ENCODE results near the gene INTS1.
A peak's percentile ranks its signal among the peaks of the same experiment; 100 is the strongest.
"Not testable (repeated sequence)": the region's sequence is repeated elsewhere in the genome, so short reads cannot be mapped to it uniquely, and the experiment has no call there.

The INTS1 gene

DNA sequence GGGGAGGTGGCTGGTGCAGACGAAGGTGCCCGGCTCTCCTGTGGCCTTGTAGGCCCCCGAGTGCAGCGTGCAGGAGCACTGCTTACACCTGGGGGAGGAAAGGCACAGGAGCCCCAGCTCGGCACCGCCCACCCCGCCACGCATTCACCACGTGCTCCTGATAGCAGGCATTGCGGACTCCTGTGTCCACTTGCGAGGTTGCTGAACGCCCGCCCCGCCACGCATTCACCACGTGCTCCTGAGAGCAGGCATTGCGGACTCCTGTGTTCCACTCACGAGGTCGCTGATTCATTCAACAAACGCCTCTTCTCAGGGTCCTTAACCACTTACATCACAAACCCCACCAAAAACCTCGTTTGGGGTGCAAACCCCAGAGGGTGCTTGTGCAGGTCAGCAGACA lies 58.8 kb downstream of the INTS1 start:
- DNase-seq (ENCODE audit: low read depth), result no peak

DNA sequence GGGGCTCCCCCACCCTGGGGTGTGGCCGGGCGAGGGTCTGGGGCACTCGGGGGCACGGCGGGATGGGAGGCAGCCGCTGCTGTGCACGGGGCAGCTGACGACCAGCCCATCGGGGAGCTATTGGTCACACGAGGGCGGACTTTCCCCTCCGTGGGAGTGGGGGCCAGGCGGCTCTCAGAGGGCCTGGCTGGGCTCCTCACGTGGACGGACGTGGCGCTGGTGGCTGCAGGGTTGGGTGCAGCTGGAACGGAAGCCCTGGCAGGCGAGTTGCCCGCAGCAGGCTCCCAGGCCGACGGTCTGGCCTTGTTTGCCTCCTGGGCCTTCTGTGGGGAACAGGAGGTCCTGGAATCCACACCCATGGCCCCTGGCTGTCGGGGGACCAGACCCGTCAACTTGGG lies 59.3 kb downstream of the INTS1 start:
- no peak for DNase-seq (ENCODE audit: low read depth)

DNA sequence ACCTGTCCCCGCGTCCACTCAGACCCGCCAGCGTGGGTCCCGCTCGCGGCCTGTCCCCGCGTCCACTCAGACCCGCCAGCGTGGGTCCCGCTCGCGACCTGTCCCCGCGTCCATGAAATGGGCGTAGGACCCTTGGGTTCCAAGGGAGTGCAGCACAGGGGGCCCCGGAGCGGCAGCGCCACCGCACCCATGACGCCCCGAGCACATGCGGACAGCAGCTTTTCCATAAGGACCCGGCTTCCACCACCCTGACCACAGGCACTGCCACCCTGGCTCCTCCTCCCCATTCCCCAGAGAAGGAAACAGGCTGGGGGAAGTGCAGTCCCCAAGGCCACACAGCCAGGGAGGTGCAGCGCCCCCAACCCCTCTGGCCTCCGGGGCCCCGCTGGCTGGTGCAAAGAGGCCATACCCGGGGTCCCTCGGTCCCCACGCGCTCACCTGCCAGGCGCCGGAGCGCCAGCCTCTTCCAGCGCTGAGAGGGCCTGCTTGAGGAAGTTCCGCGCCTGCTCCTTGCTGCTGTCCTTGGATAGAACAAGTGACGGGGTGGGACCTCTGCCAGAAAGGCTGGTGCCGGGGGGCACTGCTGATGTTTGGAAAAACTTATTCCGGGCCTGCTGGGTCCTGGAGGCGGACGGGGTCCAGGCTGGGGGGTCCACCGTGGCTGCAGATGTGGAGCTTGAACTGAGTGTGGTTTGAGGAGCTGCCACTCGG lies 59.8 kb downstream of the INTS1 start:
- DNase-seq (ENCODE audit: low read depth), result no peak

DNA sequence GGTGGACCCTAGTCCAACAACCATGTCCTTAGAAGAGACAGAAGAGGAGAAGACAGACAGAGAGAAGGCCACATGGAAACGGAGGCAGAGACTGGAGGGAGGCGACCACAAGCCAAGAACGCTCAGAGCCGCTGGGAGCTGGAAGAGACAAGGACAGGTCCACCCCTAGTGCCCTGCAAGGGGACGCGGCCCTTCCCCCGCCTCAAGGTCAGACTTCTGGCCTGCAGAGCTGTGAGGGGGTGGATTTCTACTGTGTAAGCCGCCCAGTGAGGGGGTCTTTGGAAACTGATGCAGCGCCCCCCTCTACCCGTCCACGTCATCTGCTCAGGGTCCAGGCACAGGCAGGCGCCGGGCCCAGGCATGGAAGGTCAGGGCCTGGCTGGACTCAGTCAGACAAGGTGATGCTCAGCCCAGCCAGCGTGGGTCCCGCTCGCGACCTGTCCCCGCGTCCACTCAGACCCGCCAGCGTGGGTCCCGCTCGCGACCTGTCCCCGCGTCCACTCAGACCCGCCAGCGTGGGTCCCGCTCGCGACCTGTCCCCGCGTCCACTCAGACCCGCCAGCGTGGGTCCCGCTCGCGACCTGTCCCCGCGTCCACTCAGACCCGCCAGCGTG lies 60.5 kb downstream of the INTS1 start:
- not testable (repeated sequence) for DNase-seq (ENCODE audit: low read depth)

DNA sequence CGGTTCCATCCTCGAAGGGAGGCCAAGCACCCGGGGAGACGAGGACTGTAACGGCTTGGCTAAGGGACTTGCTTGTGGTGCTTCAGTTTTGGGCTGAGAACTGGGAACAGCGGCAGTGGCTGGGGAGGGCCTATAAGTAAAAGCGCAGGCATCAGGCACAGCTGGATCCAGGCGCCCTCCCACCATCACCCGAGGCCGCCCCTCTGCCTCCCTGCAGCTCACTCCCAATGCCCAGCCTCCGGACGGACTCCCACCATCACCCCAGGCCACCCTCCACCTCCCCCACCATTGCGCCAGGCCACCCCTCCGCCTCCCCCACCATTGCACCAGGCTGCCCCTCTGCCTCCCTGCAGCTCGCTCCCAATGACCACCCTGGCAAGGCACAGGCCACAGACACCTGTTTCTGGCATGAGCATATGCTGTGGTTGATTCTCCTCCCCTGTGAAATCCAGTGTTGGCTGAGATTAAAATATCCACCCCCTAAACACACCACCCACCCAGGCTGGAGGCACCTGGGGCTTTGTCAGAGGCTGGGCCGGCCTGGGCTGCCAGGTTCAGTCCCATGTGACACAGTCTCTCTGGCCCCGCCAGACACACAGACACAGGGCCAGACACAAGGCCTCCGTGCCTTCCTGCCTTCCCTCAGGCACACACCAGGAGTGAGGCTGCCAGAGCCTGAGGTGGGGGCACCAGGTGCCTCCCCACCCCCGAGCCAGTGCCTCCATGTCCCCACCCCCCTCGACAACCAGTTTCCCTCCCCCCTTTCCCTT lies 61.6 kb downstream of the INTS1 start:
- no peak for DNase-seq (ENCODE audit: low read depth)

DNA sequence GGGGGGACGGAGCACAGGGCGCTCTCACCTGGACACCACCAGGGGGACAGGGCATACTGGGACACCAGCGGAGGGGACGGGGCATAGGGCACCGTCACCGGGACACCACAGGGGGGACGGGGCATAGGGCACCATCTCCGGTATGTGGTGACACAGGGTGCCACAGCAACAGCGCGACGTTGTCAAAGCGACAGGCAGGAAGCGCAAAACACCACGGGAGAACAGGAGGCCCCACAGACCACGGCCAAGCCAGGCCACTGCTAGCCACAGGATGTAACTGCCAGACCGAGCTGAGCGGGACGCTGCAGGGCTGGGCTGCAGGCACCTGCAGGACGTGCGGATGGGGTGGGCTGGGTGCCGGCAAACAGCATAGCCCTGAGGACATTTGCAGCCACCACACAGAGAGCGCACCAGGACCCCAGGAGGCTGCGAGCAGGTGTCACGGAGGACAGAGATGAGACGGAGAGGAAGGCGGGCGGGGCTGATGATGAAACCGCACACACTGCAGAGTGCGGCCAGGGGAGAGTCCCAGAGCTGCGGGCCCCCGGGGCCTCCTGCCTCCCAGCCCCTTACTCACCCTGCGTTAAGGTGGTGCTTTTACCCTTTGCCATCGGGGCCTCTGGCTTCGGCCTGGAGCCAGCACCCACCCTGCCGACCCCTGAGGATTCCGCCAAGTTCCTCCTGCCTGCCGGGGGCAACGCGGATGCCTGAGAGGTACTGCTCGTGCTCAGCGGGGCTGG lies 62.4 kb downstream of the INTS1 start:
- DNase-seq (ENCODE audit: low read depth), result no peak

DNA sequence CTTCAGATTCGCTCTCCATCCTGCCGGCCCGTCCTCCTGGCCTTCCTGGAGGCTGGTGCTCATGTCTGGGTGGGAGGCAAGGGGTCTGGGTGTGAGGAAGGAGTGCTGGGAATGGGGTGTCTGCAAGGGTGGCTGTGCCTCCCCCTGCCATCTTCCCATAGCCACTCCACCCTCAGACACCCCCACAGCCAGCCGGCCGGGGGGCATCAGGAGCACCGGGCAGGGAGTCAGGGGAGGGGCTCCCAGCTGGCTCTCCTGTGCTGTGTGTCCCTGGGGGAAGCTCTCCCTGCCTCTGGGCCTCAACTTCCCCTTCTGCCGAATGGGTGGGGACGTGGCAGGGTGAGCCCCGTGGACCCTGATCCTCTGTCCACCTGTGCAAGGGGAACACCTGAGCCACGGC lies 63.6 kb downstream of the INTS1 start:
- DNase-seq (ENCODE audit: low read depth), result no peak

DNA sequence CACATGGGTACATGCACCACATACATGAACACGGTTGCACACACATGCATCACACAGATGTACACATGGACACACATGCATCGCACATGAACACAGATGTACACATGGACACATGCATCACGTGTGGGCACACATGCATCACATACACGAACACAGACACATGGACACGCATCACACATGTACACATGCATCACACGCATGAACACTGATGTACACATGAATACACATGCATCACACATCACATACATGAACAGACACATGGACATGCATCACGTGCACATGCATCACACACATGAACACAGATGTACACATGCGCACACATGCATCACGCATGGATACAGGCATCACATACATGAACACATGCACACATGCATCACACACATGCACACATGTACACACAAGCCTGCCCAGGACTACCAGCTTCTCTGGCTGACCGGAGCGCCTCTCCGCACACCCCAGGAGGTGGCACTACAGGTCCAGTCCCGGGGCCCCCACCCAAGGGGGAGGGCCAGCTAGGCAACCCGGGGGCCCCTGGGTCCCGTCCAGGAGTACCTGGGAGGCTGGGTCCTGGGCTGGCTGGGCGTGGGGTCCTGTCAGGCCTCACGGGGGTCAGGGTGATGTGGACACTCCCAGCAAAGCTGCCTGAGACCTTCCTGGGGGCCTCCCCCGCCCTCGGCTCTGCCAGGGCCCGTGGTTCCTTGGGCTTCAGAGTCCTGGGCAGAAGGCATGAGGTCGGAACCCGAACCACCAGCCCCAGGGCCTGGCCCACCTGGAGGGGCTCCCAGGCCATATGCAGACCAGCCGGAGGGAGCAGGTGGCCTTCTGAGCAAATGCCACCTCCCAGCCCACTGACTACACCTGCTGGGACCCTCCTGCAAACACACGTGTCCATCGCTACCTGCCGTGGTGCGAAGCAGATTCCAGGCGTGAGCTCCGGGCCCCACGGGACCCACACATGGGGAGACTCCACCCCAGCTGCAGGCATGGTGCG lies 64.5 kb downstream of the INTS1 start:
- no peak for DNase-seq (ENCODE audit: low read depth)

DNA sequence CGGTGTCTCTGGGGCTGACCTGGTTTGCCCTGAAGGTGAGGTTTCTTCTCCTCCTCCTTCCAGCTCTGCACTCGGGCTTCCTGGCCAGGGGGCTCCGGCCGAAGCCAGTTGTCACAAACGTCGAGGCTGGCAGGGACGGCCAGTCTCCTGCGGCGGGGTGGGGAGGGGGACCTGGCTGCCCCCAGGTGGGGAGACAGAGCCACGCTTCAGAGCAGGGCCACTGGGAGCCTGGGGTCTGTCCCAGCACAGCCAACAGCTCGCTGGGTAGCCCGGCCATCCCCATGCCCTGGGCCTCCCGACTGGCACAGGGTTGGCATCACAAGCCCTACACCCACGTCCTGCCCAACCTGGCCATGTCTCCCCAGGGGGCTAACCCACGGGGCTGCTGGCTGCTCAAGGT lies 65.4 kb downstream of the INTS1 start:
- no peak for DNase-seq (ENCODE audit: low read depth)

DNA sequence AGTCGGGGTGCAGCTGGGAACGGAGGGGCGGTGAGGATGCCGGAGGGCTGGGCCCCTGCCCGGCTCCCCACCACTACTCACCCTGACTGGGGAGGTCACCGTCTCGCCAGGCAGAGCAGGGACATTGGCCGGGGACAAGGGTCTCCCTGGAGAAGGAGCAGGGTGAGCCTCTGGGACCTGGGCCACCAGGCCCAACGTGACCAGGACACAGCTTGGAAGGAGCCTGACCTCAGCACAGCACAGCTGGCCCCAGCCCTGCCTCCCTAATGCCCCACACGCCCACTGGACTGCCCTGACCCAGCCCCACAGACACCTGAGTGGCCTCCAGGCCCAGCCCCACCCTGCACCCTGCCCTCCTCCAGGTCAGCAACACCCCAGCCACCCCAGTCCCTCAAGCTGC lies 66.0 kb downstream of the INTS1 start:
- no peak for DNase-seq (ENCODE audit: low read depth)

DNA sequence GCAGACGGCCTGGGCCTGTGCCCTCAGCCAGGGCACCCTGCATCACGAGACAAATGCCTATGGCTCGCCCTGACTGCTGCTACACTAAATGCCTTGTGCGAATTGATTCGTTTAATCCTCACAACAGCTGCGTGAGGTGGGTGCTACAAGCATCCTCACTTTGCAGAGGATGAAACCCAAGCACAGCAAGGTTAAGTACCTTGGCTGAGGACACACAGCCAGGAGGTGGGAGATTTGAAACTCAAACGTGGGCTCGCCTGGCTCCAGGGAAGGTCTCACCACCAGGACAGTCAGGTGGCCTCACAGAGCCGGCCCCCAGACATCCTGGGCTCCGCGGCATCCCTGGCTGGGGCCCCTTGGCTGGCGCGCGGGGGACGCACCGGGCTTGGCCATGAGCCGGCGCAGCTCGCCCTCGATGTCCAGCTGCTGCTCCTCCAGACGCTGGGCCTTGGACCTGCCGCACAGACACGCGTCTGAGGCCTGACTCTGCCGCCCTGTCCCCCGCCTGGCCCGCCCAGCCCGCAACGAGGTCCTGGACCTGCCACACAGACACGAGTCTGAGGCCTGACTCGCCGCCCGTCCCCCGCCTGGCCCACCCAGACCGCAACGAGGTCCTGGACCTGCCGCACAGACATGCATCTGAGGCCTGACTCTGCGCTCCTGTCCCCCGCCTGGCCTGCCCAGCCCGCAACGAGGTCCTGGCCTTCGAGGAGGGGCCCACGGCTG lies 66.9 kb downstream of the INTS1 start:
- no peak for DNase-seq (ENCODE audit: low read depth)

DNA sequence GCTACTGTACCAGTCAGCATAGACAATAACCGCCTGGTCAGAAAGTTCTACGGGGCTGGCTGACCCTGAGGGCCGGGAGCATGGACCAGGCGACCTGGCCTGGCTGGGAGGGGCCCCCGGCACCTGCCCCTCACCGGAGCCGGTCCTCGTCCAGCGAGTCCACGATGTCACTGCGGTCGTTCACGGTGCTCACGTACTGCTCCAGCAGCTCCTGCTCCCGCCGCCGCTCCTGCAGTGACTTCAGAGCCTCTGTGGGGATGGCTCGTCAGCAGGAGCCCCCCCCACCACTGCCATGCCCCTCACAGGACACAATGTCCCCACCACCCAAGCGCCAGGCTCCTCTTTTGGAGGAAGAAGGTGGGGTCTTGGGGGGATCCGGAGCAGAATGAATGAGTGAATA lies 67.6 kb downstream of the INTS1 start:
- DNase-seq (ENCODE audit: low read depth), result no peak

DNA sequence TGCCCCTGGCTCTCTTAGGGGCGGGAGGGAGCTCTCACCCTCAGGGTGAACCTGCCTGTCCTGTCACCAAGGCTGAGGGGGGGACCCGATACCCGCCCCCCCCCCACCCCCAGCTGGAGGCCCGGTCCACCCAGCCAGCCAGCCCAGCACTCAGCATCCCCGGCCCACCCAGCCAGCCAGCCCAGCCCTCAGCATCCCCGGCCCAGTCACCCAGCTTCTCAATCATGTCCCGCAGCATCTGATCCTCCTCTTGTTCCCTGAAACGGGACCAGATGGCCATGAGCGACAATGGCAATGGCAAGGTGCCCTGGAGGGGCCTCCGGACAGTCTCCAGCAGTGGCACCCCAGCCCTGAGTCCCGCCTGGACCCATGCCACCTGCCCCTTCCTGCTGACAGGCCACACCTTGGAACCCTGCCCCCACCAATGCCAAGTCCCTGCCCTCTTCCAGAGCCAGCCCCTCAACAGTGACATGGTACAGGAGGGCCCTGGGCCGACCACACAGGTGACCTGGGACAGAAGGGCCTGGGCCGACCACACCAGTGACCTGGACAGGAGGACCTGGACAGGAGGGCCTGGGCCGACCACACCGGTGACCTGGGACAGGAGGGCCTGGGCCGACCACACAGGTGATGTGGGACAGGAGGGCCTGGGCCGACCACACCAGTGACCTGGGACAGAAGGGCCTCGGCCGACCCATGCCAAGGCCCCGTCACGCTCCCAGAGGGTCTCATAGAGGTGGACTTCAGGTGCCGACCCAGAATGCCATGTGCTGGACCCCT lies 69.1 kb downstream of the INTS1 start:
- DNase-seq (ENCODE audit: low read depth), result no peak

DNA sequence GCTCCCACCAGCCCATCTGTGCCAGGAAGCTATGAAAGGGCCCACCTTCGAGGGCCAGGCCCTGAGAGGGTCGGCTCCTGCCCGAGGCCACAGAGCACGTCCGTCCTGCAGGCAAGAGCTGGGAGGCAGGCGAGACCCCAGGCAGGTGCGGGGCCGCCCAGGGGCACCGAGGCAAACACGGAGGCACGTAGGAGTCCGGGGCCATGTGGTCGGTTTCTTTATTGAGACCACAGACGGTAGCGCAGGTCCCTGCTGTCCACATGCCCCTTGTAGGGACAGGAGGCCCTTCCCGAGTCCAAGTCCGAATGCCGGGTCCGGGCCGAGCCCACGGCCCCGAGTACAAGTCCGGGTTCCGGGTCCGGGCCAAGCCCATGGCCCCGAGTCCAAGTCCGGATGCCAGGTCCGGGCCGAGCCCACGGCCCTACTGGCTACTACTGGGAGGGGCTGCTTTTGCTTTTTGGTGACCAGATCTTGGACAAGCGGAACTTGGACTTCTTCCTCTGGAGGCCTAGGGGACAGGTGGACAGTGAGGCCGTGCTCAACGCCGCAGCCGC lies 69.9 kb downstream of the INTS1 start:
- no peak for DNase-seq (ENCODE audit: low read depth)

DNA sequence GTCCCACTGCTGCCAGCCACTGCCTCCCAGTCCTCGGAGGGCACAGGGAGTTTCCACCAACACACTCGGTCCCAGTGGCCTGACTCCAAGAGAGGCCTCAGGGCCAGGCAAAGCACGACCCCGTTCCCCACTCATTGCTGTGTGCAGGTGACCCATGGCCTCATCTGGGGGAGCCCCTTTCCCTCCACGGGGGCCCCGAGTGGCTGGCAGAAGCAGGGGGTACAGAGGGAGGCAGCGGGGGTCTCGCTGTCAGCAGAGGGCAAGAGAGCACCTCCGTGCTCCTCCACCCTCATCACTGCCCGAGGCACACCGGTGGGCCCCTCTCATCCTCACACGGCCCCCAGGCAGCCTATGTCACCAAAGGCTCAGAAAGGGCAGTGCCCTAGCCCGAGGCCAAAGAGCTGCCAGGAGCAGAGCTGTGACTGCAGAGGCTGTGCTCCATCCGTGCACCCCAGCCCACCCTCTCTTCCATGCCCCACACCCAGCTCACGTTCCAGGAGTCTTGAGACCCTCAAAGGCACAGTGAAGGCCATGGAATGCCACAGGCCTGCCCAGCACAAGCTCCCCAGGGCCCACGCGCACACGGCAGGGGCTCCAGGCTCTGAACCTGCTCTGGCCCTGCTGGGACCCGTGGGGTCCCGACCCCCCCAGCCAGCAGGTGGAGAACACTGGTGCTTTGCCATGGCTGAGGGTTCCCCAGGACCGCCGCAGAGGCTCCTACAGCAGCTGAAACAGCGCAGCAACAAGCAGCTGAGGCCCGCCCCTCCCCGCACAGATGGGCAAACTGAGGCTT lies 70.9 kb downstream of the INTS1 start:
- no peak for DNase-seq (ENCODE audit: low read depth)

DNA sequence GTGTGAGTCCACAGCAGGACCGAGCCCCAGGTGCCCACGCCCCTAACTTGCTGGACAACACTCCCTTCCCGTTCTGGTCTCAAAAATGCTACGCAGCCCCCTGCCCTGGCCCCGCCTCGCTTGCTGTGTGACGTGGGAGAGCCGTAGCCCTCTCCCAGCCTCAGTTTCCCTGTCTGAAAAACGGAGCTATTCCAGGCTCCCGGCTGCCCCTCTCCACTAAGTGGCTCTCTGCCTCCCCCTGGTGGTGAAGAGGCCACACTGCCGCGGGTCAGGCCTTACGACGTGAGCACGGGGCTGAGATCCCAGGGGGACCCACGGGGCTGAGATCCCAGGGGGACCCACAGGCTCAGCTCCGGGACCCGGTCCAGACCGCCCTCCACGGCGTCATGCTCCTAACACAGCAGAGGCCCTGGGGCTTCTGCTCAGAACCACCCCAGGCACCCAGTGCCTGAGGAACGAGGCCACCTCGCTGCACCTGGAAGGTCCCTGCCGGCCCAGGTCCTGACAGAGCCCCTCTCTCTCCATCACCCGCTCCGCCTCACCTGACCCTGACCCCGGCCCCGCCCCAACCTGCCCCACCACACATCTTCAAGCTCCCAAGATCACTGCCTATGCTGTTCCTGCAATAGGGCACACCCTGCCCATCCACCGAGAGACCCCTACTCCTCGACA lies 71.6 kb downstream of the INTS1 start:
- DNase-seq (ENCODE audit: low read depth), result peak; percentile 70

DNA sequence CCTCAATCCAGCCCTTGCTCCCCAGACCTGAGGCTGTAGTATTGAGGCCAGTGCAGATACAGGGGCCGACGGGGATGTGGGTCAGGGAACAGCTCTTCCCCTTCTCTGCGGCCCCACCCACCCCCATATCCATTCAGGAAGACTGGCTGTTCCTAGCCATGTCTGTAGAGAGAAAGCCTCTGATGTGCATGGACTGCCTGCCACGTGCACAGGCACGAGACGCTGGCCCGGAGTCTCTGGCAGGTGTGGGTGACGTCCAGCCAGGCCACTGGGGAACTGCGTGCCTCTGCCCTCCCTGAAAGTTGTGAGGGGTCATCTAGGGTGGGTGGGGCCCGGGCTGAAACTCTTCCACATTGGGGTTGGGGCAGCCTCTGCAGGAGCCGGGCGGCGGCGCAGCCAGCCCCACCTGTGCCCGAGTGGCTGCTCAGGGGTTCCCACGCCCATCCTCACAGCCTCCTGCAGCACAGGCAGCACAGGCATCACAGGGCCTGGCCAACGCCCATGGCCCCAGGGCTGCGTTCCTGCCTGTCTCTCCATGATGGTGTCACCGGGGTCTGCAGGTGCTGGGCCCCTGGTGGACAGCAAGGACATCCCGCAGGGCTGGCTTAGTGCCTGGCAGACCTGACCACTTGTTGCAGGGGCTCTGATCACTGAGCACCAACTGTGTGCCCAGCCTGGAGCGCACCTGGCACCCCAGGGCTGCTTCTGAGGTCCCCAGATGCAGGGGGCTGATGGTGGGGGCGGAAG lies 72.4 kb downstream of the INTS1 start:
- DNase-seq (ENCODE audit: low read depth), result no peak
